HEK293T (cell line): ENCODE data around the gene SLC6A11.

ENCODE experiments used
- ARNT ChIP-seq: fragments of 450-650 bp; IDR thresholded peaks from 2 replicates; pipeline ENCODE4 v1.6.1; 2017; ENCODE audit warnings: mild to moderate bottlenecking
- CTBP1 ChIP-seq: fragments of 450-650 bp; IDR thresholded peaks from 2 replicates; pipeline ENCODE4 v1.6.1; 2016; ENCODE audit warnings: borderline replicate concordance
- ELF4 ChIP-seq: fragments of 450-650 bp; IDR thresholded peaks from 2 replicates; pipeline ENCODE4 v1.6.1; 2017; ENCODE audit warnings: antibody characterized with exemption
- FOXA1 ChIP-seq: fragments of 450-650 bp; IDR thresholded peaks from 2 replicates; pipeline ENCODE4 v1.6.1; 2016; ENCODE audit warnings: mild to moderate bottlenecking
- FOXK2 ChIP-seq: fragments of 450-650 bp; IDR thresholded peaks from 2 replicates; pipeline ENCODE4 v1.6.1; 2016; ENCODE audit warnings: mild to moderate bottlenecking
- FOXM1 ChIP-seq: fragments of 450-650 bp; IDR thresholded peaks from 2 replicates; pipeline ENCODE4 v1.6.1; 2017; ENCODE audit warnings: mild to moderate bottlenecking, borderline replicate concordance
- HDGF ChIP-seq: fragments of 450-650 bp; IDR thresholded peaks from 2 replicates; pipeline ENCODE4 v1.6.1; 2017; ENCODE audit warnings: antibody characterized with exemption, borderline replicate concordance
- L3MBTL2 ChIP-seq: fragments of 450-650 bp; conservative IDR thresholded peaks from 2 replicates; pipeline ENCODE4 v1.6.1; 2016; ENCODE audit warnings: mild to moderate bottlenecking
- NFRKB ChIP-seq: fragments of 450-650 bp; IDR thresholded peaks from 2 replicates; pipeline ENCODE4 v1.6.1; 2016; ENCODE audit warnings: mild to moderate bottlenecking, moderate library complexity
- PKNOX1 ChIP-seq: fragments of 450-650 bp; IDR thresholded peaks from 2 replicates; pipeline ENCODE4 v1.6.1; 2016
- SP1 ChIP-seq: fragments of 450-650 bp; IDR thresholded peaks from 2 replicates; pipeline ENCODE4 v1.6.1; 2017
- SUZ12 ChIP-seq: fragments of 450-650 bp; IDR thresholded peaks from 2 replicates; pipeline ENCODE4 v1.6.1; 2016; ENCODE audit warnings: mild to moderate bottlenecking
- TARDBP ChIP-seq: fragments of 450-650 bp; IDR thresholded peaks from 2 replicates; pipeline ENCODE4 v1.6.1; 2016

- TF ChIP-seq ARNT (no peak), L3MBTL2 (no peak), HDGF (no peak), FOXK2 (no peak), TARDBP (no peak), SUZ12 (no peak), PKNOX1 (no peak), FOXA1 (no peak), ELF4 (no peak), NFRKB (no peak), SP1 (no peak), FOXM1 (no peak), CTBP1 (no peak)
Observed at GRCh38 chr3:10822055-10822454, 6.0 kb downstream of the SLC6A11 start.
